Measurements from ENCODE around the gene TBC1D5.
"Not testable (repeated sequence)": the region's sequence is repeated elsewhere in the genome, so short reads cannot be mapped to it uniquely, and the experiment has no call there.

The TBC1D5 gene, protein sequence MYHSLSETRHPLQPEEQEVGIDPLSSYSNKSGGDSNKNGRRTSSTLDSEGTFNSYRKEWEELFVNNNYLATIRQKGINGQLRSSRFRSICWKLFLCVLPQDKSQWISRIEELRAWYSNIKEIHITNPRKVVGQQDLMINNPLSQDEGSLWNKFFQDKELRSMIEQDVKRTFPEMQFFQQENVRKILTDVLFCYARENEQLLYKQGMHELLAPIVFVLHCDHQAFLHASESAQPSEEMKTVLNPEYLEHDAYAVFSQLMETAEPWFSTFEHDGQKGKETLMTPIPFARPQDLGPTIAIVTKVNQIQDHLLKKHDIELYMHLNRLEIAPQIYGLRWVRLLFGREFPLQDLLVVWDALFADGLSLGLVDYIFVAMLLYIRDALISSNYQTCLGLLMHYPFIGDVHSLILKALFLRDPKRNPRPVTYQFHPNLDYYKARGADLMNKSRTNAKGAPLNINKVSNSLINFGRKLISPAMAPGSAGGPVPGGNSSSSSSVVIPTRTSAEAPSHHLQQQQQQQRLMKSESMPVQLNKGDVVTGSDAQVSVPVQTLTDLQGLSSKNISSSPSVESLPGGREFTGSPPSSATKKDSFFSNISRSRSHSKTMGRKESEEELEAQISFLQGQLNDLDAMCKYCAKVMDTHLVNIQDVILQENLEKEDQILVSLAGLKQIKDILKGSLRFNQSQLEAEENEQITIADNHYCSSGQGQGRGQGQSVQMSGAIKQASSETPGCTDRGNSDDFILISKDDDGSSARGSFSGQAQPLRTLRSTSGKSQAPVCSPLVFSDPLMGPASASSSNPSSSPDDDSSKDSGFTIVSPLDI

DNA sequence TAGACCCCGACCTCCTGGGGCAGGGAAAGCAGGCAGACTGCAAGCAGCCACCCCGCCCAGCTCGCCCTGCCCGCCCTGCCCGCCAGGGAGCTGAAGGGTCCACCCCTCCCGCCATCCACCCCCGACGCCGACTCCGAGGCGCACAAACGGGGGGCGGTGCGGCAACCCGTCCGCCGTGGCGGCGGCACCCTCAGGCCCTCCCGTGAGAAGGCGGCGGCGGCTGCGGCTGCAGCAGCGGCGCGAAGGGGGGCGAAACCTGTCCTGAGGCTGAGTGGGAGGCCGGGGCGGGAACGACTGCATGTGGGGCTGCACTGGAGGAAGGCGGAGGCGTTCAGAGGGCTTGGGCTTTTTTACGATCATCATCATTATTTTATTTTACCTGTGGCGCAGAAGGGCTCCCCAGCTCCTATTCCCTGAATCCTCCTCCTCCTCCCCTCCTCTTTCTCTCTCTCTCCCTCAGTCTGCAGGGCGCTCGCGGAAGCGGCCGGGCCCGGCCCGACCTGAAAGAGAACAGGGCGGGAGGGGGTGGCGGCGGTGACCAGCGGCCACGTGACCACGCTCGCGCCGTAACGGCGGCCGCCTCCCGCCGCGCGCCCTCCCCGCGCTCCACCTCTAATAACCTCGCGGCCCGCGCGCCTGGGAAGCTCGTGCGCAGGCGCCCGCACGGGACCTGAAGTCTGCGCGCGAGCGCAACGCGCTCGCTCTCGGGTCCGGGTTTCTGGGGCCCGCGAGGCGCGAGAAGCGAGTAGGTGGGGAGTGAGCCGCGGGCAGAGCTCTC lies at the start of gene TBC1D5:
TBC1D5 (minus strand) TSS at position 530 of the 778 bp plus-strand sequence. CDS start 234,061 bp downstream, outside the sequence.
- peak; percentile 99 for DNase-seq (ENCODE audit: low read depth, low spot score)

DNA sequence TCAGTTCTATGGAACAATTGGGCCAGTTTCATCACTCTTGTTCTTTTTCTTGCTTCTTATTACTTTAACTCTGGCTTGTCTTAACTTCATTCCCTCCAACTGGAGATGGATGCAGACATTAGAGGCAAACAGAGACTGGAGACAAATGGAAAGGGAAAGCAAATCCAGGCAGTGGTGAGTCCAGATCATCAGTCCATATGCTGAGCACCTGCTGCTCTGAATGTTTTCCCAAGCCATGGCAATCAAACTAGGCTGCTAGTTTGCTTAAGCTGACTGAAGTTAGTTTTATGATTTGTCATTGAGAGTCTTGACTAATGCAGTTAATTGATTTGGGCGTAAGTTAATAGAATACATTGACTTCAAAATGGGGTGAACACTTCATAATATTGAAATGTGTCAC lies 41.0 kb upstream of the TBC1D5 start:
- DNase-seq (ENCODE audit: low read depth, low spot score), result no peak

DNA sequence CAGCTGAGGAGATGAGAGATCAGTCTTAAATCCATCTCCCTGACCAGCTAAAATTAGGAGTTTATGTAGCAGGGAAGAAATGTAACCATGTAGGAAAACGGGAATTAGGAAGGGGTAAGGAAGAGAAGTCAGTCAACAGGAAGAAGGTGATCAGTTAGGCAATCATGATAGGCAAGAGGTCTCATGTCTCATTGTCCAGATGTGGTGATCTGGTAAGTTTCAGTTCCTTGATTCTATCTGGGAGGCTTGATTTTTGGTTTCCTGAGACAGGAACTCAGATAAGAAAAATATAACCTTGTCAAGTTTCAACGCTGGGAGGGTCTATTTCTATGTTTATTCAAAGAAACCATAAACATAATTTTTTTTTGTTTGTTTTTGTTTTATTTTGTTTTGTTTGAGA lies 40.3 kb upstream of the TBC1D5 start:
- no peak for DNase-seq (ENCODE audit: low read depth, low spot score)

DNA sequence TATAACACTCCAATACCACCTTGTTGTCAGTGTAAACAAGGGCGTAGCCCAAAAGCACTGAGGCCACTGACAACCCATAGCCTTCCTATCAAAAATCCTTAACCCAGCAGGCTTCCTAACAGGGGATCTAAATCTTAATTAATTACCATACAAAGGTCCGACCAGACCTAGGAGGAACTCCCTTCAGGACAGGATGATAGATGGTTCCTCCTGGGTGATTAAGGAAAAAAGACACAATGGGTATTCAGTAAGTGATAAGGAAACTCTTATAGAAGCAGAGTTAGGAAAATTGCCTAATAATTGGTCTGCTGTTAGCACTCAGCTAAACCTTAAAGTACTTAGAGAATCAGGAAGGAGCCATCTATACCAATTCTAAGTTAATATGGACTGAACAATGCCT lies 37.9 kb upstream of the TBC1D5 start:
- not testable (repeated sequence) for DNase-seq (ENCODE audit: low read depth, low spot score)

DNA sequence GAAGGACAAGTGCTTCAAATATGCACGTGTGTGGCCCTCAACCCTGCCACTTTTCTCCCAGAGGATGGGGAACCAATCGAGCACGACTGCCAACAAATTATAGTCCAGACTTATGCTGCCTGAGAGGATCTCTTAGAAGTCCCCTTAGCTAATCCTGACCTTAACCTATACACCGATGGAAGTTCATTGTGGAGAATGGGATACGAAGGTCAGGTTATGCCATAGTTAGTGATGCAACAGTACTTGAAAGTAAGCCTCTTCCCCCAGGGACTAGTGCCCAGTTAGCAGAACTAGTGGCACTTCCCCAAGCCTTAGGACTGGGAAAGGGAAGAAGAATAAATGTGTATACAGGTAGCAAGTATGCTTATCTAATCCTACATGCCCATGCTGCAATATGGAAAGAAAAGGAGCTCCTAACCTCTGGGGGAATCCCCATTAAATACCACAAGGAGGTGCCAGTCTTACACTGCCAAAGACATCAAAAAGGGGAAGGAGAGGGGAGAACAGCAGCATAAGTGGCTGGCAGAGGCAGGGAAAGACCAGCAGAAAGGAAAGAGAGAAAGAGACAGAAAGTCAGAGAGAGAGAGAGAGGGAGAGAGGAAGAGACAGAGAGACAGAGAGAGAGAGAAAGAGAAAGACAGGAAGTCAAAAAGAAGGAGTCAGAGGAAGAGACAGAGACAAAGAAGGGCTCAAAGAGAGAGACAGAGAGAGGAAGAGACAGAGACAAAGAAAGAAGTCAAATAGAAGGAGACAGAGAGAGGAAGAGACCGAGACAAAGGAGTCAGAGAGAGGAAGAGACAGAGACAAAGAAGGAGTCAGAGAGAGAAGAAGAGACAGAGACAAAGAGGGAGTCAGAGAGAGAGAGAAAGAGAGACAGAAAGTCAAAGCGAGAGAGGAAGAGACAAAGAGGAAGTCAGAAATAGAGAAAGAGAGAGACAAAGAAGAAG lies 37.1 kb upstream of the TBC1D5 start:
- not testable (repeated sequence) for DNase-seq (ENCODE audit: low read depth, low spot score)

DNA sequence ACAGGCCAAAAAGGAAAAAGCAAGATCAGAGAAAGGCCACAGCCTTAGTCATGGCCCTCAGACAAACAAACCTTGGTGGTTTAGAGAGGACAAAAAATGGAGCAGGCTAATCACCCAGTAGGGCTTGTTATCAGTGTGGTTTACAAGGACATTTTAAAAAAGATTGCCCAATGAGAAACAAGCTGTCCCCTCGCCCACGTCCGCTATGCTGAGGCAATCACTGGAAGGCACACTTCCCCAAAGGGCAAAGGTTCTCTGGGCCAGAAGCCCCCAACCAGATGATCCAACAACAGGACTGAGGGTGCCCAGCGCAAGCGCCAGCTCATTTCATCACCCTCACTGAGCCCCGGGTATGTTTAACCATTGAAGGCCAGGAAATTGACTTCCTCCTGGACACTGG lies 34.9 kb upstream of the TBC1D5 start:
- not testable (repeated sequence) for DNase-seq (ENCODE audit: low read depth, low spot score)

DNA sequence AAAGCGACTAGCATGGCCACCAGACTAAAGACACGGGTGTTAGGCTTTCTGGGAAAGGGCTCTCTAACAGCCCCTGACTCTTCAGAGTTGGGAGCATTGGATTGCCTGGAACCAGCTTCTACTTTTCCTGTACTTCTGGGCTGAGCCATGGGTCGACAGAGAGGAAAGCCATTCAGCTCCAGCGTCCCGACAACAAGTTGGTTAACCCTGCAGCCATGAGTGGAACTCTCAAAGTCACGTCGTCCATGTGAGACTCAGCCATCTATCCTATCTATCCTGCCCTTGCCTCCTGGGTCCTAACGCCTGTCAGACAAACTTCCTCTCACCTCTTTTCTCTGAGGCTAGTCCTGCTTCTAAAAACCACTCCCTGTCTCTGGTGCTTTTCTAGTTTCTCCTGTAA lies 32.6 kb upstream of the TBC1D5 start:
- no peak for DNase-seq (ENCODE audit: low read depth, low spot score)

DNA sequence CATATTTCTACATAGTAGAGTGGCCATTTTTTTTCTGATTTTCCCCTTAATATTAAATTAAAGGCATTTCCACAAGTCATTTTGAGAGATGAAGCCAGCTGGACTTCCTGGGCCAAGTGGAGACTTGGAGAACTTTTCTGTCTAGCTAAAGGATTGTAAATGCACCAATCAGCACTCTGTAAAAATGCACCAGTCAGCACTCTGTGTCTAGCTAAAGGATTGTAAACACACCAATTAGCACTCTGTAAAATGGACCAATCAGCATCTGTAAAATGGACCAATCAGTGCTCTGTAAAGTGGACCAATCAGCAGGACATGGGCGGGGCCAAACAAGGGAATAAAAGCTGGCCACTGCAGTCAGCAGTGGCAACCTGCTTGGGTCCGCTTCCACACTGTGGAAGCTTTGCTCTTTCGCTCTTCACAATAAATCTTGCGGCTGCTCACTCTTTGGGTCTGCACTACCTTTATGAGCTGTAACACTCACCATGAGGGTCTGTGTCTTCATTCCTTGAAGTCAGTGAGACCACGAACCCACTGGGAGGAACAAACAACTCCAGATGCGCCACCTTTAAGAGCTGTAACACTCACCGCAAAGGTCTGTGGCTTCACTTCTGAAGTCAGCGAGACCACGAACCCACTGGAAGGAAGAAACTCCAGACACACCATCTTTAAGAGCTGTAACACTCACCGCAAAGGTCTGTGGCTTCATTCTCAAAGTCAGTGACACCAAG lies 31.9 kb upstream of the TBC1D5 start:
- DNase-seq (ENCODE audit: low read depth, low spot score), result not testable (repeated sequence)

DNA sequence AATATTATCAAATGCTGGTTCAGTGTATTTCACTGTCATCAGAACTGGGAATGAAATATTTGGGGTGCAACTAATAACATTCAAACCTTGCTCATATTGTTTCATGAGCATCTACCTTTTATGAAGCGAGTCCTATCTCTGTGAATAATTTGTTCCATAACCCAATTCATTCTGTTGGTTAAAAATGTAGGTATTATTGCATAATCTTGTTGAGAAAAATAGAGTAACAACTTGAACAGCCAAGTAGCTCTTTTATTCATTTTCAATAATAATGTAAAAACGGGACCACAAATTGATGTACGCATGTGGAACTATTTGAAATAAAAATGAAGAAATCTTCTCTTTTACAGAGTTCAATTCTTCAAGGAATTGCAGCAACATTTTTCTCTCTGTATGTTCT lies 30.1 kb upstream of the TBC1D5 start:
- no peak for DNase-seq (ENCODE audit: low read depth, low spot score)

DNA sequence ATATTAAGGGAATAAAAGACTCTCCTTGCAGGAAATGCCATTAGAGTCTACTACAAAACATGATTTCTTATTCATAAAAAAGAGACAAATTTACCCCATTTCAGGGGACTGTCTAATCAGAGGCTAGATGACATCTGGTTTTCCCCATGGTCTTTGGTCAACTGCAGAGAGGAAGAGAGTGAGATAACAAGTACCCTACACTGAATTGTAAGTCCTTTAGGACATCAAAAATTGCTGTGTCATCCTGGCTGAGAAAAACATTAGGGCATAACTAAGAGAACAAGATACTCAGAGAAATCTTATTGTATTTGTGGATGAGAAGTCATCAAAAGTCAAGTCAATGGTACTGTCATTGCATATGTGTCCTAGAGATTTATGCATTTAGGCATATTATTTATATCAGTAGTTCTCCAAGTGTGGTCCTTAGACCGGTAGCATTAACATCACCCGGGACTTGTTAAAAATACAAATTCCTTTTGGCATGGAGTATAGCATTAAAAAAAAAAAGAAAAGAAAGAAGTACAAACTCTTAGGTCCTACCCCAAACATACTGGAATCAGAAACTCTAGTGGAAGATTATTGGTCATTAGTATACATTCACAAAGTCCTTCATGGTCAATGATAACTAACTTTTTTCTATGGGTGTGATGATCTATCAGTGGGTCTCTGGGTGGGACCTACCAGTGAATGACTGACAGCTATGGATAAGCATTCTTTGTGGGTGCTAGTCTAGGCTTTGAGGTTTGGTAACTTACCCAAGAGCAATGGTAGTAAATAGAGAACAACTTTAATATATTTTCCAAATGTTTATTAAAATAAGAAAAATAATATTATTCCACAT lies 29.0 kb upstream of the TBC1D5 start:
- DNase-seq (ENCODE audit: low read depth, low spot score), result no peak

DNA sequence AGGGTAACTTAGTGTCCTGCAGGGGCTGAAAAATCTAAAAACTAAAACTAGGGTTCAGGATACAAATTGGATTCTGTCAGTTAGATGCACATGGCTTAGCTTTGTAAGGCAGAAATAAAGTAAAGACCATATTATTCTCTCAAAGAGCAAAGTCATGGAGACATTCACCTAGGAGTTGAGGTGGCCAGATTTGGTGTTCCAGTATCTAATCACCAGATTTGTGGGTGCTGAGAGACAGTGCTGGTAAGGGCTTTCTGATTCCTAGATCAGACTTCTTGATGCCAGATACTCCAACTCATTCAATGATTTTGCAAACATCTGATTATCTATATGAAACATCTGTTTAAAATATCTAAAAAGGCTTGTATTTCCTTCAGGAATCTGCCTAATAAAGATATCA lies 28.3 kb upstream of the TBC1D5 start:
- no peak for DNase-seq (ENCODE audit: low read depth, low spot score)

DNA sequence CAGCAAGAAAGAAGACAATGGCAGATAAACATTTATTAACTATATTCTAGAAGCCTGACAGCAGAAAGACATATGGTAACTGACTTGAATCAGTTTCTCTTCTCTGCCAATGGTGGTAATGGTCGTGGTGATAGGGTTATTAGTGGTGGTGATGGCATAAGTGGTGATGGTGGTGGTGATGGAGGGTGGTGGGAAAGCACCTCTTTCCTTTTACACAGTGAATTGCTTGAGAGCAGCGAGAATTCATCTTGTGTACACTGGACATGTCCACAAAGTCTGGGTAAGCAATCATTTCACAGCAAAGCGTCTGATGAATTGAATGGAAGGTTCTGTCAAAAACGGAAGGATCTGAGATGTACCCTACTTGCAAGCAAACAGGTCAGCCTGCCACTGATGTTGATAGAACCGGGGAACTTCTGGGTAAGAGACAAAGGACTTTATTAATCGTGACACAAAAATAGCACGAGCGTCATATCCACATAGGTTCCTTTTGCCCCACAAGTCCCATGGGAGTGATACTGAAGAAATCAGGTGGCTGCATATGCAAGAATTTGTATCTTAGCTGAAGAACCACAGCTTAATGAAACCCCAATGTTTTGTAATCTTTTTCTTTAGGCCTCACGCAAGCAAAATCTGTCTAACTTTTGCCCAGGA lies 23.5 kb upstream of the TBC1D5 start:
- DNase-seq (ENCODE audit: low read depth, low spot score), result no peak

DNA sequence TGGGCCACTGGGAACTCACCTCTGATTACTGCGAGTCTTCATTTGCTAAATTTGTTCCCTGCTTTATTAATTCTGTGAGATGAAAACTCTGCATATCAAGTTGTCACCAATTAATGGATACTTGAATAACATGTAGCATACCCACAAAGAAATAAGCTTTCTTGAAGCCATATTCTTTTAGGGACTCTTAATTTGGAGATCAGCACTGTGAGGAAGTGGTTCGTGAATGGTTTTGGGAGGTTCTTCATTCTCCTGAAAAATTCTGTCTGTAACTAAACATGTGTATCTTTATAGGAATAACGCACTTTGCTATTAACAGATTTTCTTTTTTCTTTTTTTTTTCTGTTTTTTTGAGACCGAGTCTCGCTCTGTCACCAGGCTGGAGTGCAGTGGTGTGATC lies 19.1 kb upstream of the TBC1D5 start:
- DNase-seq (ENCODE audit: low read depth, low spot score), result no peak

DNA sequence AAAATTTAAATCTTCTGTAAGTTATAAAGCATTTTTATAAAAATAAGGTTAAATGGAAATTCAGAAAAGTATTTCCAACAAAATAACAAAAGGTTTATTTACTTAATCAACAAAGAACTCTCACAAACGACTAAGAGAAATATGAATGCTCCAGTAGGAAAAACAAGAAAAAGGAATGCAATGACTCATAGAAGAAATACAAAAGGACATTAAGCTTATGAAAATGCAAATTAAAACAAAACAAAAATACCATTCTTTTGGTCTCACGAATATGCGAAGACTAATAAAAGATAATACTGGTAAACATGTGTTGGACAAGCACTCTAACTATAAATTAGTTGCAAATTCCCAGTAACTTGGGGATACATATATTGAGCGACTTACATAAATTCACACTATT lies 17.5 kb upstream of the TBC1D5 start:
- peak; percentile 24 for DNase-seq (ENCODE audit: low read depth, low spot score)

DNA sequence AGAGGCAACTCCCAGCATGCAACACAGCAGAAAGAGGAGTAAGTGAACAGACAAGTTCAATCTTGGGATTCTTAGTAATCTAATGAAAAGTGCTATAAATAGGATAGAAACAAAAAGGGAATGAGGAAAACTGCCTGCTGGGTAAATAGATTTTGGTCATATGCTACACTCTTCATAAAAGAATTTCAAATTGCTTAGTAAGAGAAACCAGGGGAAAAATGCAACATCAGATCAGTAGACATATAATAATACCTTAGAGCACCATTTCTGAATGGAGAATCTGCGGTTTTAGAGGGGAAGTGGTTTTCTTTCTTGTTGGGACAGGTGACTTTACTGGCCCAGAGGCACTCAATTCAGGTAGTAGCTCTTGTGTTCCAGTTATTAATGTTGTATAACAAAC lies 13.4 kb upstream of the TBC1D5 start:
- no peak for DNase-seq (ENCODE audit: low read depth, low spot score)

DNA sequence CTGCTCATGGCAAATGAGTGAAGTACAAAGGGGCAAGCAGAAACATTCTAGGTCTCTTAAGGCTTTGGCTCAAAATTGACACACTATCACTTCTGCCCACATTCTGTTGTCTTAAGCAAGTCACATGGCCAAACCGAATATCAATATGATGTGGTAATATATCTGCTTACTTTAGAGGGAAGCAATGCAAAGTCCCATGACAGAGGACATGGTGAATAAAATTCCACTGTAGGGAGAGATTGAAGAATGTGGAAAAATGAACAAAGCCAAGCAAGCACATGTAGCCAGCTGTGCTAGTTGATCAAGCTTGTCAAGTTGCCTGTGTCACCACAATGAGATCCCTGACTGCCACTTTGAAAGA lies 11.2 kb upstream of the TBC1D5 start:
- DNase-seq (ENCODE audit: low read depth, low spot score), result no peak

DNA sequence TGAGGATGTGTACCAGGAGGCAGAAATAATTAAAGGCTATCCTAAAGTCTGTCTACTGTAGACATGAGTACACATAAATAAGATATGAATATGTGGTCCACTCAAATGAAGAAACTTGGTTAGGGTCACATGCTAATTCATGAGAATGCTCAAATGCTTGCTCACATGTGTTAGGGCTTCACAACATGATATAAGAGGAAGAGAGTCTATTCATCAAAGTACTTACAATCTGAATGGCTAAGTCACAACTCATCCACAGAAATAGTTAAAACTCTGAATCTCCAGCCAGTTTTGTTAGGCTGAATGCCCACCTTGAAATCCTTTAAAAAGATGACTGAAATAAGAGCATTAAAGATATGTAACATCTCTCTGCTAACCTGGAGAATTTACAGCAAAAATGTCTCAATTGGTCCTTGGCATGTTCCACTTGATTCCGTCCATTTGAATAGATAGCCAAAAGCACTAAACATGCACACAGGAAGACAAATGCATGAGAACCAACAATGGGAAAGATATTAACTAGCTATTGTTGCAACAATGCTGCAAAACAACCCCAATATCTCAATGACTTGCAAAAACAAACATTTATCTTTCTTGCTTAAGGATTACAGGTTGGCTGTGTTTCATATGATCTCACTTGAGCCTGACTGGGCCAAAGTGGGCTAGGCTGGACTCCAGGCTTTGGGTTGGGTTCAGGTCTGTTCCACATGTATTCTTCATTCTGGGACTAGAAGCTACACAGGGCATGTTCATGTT lies 10.6 kb upstream of the TBC1D5 start:
- DNase-seq (ENCODE audit: low read depth, low spot score), result no peak

DNA sequence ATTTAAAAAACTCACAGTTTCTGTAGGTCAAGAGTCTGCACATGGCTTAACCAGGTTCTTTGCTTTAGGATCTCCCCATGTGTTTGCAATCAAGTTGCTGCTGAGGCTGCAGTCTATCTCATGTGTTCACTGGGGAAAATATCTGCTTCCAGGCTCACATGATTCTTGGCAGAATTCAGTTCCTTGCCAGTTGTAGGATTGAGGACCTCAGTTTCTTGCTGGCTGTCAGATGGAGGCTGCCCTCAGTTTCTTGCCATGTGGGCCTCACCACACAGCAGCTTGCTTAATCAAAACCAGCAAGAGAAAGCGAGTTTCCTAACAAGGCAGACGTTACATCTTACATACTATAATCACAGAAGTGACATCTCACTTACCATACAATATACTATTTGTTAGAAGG lies 10.0 kb upstream of the TBC1D5 start:
- DNase-seq (ENCODE audit: low read depth, low spot score), result no peak
